HG02938 (cell line): ENCODE data around the gene SFXN5.
"Not testable (repeated sequence)": the region's sequence is repeated elsewhere in the genome, so short reads cannot be mapped to it uniquely, and the experiment has no call there.

Experiments
- ATAC-seq: cut with Tn5 transposase; IDR thresholded peaks from one replicate; pipeline ENCODE4 v1.9.1; 2021; ENCODE audit warnings: mild to moderate bottlenecking, moderate library complexity; ENCODE audit not compliant: unreplicated experiment

The SFXN5 gene

GRCh38 chr2:73103018-73103542 is 31.6 kb upstream of the SFXN5 start:
- ATAC-seq = no peak

GRCh38 chr2:73101626-73102256 is 30.2 kb upstream of the SFXN5 start:
- ATAC-seq = no peak

GRCh38 chr2:73100956-73101355 is 29.4 kb upstream of the SFXN5 start:
- ATAC-seq = no peak

GRCh38 chr2:73099486-73099885 is 28.0 kb upstream of the SFXN5 start:
- no peak for ATAC-seq

- ATAC-seq = no peak
Observed at GRCh38 chr2:73095910-73096309, 24.4 kb upstream of the SFXN5 start.

- not testable (repeated sequence) for ATAC-seq
Observed at GRCh38 chr2:73093601-73094218, 22.2 kb upstream of the SFXN5 start.

- ATAC-seq = no peak
Observed at GRCh38 chr2:73092146-73092783, 20.8 kb upstream of the SFXN5 start.

- ATAC-seq = no peak
Observed at GRCh38 chr2:73091696-73092095, 20.2 kb upstream of the SFXN5 start.

- no peak for ATAC-seq
Observed at GRCh38 chr2:73091164-73091563, 19.7 kb upstream of the SFXN5 start.

- no peak for ATAC-seq
Observed at GRCh38 chr2:73089270-73090030, 17.9 kb upstream of the SFXN5 start.

GRCh38 chr2:73088703-73089102 is 17.2 kb upstream of the SFXN5 start:
- ATAC-seq = no peak

- ATAC-seq = no peak
Observed at GRCh38 chr2:73088211-73088610, 16.7 kb upstream of the SFXN5 start.

GRCh38 chr2:73087311-73087710 is 15.8 kb upstream of the SFXN5 start:
- no peak for ATAC-seq

GRCh38 chr2:73085691-73086090 is 14.2 kb upstream of the SFXN5 start:
- peak; percentile 88 for ATAC-seq

GRCh38 chr2:73084971-73085370 is 13.5 kb upstream of the SFXN5 start:
- no peak for ATAC-seq

GRCh38 chr2:73083886-73084800 is 12.6 kb upstream of the SFXN5 start:
- ATAC-seq = no peak

GRCh38 chr2:73082523-73083410 is 11.3 kb upstream of the SFXN5 start:
- ATAC-seq = no peak

GRCh38 chr2:73081181-73081671 is 9.7 kb upstream of the SFXN5 start:
- no peak for ATAC-seq
